ENCODE results near the gene KIAA1217.
"Not testable (repeated sequence)": the region's sequence is repeated elsewhere in the genome, so short reads cannot be mapped to it uniquely, and the experiment has no call there.

The KIAA1217 gene

GRCh38 chr10:24292304-24293293, 83.7 kb downstream of the KIAA1217 start:
- DNase-seq (ENCODE audit: low spot score), result no peak

DNA sequence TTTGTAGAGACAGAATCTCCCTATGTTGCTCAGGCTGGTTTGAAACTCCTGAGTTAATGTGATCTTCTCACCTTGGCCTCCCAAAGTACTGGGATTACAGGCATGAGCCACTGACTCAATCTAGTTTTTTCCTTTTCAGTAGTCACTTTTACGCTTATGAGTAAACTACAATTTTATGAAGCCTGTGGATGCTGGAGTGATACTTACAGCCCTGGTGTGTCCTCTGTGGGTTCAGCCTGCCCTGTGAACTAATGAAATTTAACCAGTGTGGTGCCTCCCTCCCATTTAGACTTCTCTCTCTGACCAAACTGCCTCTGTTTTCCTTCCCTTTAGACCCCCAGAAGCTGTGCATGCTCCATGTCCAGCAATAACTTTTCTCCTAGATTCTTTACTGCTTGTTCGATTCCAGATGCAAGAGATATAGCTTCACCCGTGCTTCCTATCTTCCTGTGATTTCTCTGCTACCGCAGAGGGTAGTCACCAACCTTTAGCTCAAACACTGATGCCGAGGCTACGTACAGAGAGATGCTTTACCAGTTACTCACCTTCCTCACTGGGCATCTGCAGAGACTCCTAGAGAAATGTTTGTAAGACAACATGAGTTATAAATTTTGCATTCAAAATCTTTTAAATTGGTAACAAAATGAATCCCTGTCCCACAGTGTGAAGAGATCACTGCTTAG, 90.8 kb downstream of the KIAA1217 start:
- no peak for DNase-seq (ENCODE audit: low spot score)

GRCh38 chr10:24303522-24304310, 94.8 kb downstream of the KIAA1217 start:
- DNase-seq (ENCODE audit: low spot score), result no peak

GRCh38 chr10:24305551-24306506, 96.9 kb downstream of the KIAA1217 start:
- no peak for DNase-seq (ENCODE audit: low spot score)

GRCh38 chr10:24306507-24306875, 97.6 kb downstream of the KIAA1217 start:
- no peak for DNase-seq (ENCODE audit: low spot score)

DNA sequence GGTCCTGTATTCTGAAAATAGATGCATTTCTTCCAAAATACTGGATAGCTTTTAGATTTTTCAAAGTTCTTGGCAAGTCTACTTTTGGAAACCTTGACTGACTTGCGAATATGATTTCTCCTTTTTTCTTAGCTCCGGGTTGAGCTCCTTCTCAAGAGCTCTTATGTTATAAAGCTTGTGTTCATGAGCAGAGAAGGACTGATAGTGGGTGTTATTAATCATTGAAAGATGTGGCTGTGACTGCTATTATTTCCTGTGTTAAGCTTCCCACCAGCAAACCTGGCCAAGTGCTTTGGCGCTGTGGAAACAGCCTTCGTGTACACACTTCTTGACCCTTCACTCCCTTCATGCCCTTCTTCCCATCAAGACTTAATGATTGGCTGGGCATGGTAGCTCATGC, 98.2 kb downstream of the KIAA1217 start:
- no peak for DNase-seq (ENCODE audit: low spot score)

GRCh38 chr10:24307696-24308485, 99.0 kb downstream of the KIAA1217 start:
- DNase-seq (ENCODE audit: low spot score), result no peak

DNA sequence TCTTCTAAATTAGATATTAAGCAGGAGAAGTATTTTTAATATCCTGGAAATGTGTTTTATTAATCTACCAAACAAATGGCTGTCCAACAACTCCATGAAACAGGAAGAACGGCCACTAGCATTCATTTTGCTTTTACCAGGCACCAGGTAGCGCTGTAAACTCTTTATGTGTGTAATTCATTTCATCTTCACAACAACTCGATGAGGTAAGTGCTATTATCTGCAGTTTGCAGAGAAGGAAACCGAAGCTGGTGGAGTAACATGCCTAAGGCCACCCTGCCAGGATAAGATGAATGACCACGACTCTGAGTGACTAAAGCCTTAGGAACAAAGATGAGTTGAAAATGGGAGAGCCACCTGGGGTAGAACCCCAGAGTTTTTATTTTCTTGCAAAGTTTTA, 101.2 kb downstream of the KIAA1217 start:
- DNase-seq (ENCODE audit: low spot score), result no peak

DNA sequence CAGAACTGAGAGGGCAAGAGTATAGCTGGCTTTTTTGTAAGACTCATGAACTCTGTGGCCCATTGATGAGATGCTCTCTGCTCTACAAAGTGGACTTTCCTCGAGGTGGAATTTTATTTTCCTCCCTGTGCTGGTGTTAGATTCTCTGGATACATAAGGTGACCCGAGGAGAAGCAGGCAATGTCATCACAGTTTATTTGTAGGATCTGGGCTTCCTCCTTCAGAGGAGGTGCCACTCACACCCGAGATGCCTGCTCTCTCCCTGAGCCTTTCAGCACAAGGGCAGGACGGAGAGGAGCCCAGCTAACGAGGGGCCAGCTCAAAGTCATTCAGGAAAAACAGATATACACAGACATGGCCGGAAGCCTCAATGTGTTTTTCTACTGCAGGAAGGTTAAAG, 103.0 kb downstream of the KIAA1217 start:
- DNase-seq (ENCODE audit: low spot score), result no peak

- no peak for DNase-seq (ENCODE audit: low spot score)
Measured at GRCh38 chr10:24313283-24313682, 104.3 kb downstream of the KIAA1217 start.

- DNase-seq (ENCODE audit: low spot score), result no peak
Measured at GRCh38 chr10:24315211-24315610, 106.3 kb downstream of the KIAA1217 start.

DNA sequence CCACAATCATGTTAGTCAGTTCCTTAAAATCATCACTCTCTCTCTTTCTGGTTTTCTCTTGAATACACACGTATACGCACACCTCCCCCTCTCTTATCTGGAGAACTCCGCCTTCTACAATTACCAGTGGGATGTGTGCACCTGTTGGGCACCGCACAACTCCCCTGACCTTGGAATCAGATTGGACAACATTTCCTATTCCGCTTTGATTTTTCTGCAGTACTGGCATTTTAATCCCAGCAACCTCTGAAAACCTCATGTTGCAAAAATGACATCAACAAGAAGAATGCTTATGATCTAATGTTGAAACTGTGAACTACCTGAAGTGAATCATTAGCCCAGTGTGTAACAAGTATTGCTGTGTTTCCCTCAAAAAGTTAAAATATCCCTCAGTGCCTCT, 109.6 kb downstream of the KIAA1217 start:
- no peak for DNase-seq (ENCODE audit: low spot score)

- no peak for DNase-seq (ENCODE audit: low spot score)
Measured at GRCh38 chr10:24320373-24320772, 111.4 kb downstream of the KIAA1217 start.

DNA sequence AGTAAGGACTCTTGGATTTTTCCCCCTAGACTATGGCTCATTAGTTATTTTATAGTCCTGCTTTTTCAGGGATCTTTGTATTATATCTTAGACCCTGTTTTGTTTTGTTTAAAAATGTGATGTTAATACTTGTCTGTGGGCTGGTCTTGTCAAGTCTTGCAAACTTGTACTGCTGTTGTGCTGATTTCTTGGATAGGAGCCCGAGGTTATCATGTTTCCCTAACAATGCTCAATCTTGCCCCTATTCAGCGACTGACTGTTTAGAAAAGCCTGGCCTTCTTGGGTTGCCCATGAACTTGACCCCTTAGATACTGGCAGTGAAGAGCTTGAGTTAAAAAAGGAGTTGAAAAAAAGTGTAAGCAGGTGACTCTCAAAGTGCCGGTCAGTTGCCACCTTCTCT, 115.7 kb downstream of the KIAA1217 start:
- DNase-seq (ENCODE audit: low spot score), result no peak

- no peak for DNase-seq (ENCODE audit: low spot score)
Measured at GRCh38 chr10:24331457-24331856, 122.5 kb downstream of the KIAA1217 start.

DNA sequence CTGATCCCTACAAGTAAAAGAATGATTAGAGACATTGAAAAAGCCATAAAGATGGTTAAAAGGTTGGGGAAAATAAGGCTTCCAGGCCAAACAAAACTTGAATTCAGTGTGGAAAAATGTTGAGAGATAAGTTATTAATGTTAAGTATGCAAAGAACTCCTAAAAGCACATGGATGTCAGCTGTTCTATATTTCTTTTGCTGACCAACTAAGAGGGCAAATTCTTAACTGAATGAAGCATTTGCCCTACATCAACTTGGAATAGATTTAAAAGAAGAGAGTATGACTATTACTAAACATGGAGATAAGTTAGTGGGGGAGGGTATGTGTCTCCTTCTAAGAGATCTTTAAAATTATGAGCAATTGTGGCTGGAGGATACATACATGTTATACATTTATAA, 124.8 kb downstream of the KIAA1217 start:
- no peak for DNase-seq (ENCODE audit: low spot score)

DNA sequence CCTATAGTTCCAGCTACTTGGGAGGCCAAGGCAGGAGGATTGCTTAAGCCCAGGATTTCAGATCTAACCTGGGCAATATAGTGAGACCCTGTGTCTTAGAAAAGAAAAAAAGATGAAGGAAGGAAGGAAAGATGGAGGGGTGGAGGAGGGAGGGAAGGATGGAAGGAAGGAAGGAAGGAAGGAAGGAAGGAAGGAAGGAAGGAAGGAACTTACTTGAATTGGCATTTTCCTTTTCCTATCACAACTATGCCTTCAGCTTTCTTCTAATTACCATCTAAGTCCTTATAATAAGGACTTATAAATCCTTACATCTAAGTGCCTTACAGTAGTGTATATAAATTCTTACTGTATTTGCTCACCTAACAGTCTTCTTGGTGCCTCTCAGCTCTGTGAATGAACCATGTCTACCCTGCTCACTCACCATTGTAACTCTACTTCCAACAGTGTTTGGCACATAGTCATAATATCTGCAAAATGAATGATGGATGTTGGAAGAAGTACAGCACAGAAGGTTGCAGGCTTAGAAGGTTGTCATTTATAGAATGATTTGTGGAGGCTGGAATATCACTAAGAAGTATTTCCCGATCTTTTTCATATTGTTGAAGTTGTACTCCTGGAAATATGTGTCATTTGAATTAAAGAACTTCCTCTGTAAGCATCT, 125.5 kb downstream of the KIAA1217 start:
- no peak for DNase-seq (ENCODE audit: low spot score)

DNA sequence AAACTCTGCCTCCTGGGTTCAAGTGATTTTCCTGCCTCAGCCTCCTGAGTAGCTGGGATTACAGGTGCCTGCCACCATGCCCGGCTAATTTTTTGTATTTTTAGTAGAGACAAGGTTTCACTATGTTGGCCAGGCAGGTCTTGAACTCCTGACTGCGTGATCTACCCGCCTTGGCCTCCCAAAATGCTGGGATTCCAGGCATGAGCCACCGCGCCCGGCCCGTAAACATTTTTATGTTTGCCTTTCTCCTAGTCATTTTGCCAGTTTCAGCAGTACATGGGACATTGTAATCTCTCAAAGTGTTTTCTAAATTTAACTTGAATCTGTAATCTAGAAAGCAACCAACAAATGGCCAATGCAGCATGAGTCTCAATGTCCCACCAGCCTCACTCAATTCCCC, 128.8 kb downstream of the KIAA1217 start:
- DNase-seq (ENCODE audit: low spot score), result not testable (repeated sequence)

- DNase-seq (ENCODE audit: low spot score), result no peak
Measured at GRCh38 chr10:24339387-24339786, 130.4 kb downstream of the KIAA1217 start.

GRCh38 chr10:24340446-24340845, 131.5 kb downstream of the KIAA1217 start:
- no peak for DNase-seq (ENCODE audit: low spot score)
